Kidney (tissue), 14 donors: ENCODE measurements around the gene THADA. TPM values are rescaled to one million over a fixed set of nuclear protein-coding genes. Genes with fewer than 3 reads are reported as not detected.
A peak's percentile ranks its signal among the peaks of the same experiment; 100 is the strongest.

Experiments used
- DNase-seq, 5 donors: peaks; one replicate each; pipeline ENCODE4 v3.0.0-alpha.2; 2013 to 2020
- FAIRE-seq: peaks from 2 replicates; lab custom pipeline; 2012; peaks lifted over from hg19 to GRCh38; lab: Jason Lieb, UNC
- H3K27ac ChIP-seq, 2 donors: one replicate each; pipeline ENCODE4 v1.7.0; 2013; ENCODE audit warnings: low read depth in 2 of 2, low read length in 2 of 2, inconsistent platforms in 1 of 2
- H3K27me3 ChIP-seq: one replicate; pipeline ENCODE4 v1.7.1; 2013; ENCODE audit warnings: low read length, inconsistent platforms; ENCODE audit not compliant: control insufficient read depth, insufficient read depth
- H3K36me3 ChIP-seq, 3 donors: one replicate each; pipeline versions ENCODE4 v1.7.0 to v1.7.1; 2013; ENCODE audit warnings: low read length in 3 of 3, control low read depth in 1 of 3, inconsistent platforms in 1 of 3; ENCODE audit not compliant: insufficient read depth in 3 of 3, control insufficient read depth in 2 of 3
- H3K4me1 ChIP-seq, 3 donors: one replicate each; pipeline versions ENCODE4 v1.7.0 to v1.7.1; 2013; ENCODE audit warnings: low read length in 3 of 3, inconsistent platforms in 1 of 3, low read depth in 1 of 3; ENCODE audit not compliant: control insufficient read depth in 2 of 3, insufficient read depth in 2 of 3
- H3K4me3 ChIP-seq, 3 donors: one replicate each; pipeline versions ENCODE4 v1.7.0 to v1.8.1; 2013; ENCODE audit warnings: low read length in 3 of 3, control low read depth in 1 of 3, inconsistent platforms in 1 of 3
- H3K9ac ChIP-seq, 3 donors: one replicate each; pipeline versions ENCODE4 v1.7.0 to v1.7.1; 2013; ENCODE audit warnings: low read length in 3 of 3, control low read depth in 1 of 3, inconsistent platforms in 1 of 3
- H3K9me3 ChIP-seq, 3 donors: one replicate each; pipeline versions ENCODE4 v1.7.0 to v1.7.1; 2013; ENCODE audit warnings: low read length in 3 of 3, control low read depth in 1 of 3, inconsistent platforms in 1 of 3; ENCODE audit not compliant: control insufficient read depth in 2 of 3, insufficient read depth in 1 of 3
- CTCF ChIP-seq: IDR thresholded peaks from 3 replicates; pipeline ENCODE4 v1.5.1; 2012; ENCODE audit warnings: mild to moderate bottlenecking, moderate library complexity, borderline replicate concordance; ENCODE audit not compliant: insufficient read depth; ENCODE audit errors: extremely low read depth
- intact Hi-C: fragments of 100-400 bp; cut with DNase I; formaldehyde crosslinking; loops from one replicate; pipeline ENCODE4 v1.11.1; 2022
- polyA plus RNA-seq: library from polyadenylated mRNA; stranded (reverse); fragments of 350-450 nt; fragmentation: Illumina TruSeq; extraction: RNeasy Lipid Tissue Mini Kit (QIAGEN cat#74804); gene quantifications from one replicate; pipeline ENCODE4 v1.2.3, GENCODE V29; 2014; ENCODE audit warnings: low read depth, low replicate concordance; ENCODE audit not compliant: insufficient read depth
- total RNA-seq: library from RNA; stranded (reverse); fragmentation: NEBNext Ultra II Directional; extraction: Animal tissue kit (Norgen Biotek cat#: 25700); gene quantifications from one replicate; pipeline ENCODE4 v1.2.1, GENCODE V29; 2021
- donor health status: control.
- donor health status: control.
- donor health status: control.
- donor health status: control.
- donor health status: control.
- donor health status: DM: yes; HTN: yes; CAD: no.
- donor health status: Normal renal cell carcinoma (clear cell type).

THADA gene
- total and polyA plus RNA-seq, 2 donors from 2014 or later: 21.4 to 45.1 TPM

GRCh38 chr2:43221124-43221762 lies 374.6 kb downstream of the THADA start:
- intact Hi-C loops: loop anchor here (10.0 kb wide), 1 partner anchor 266 kb away; no protein-coding TSS in a partner anchor
- Histone ChIP-seq H3K9ac (peak overlapping the region; percentile 55 to 87 (median 85)), H3K4me1 (peaks cover 19 to 41% (median 24%) of the 10 kb centered on the region in 3 donors), H3K4me3 (peak overlapping the region; percentile 56 to 92 (median 89)), H3K36me3 (peaks cover 3 to 18% (median 5%) of the 10 kb centered on the region in 3 donors), H3K27ac (peak overlapping the region; percentile 94 to 98), H3K9me3 (no peaks in the 10 kb centered on the region), H3K27me3 (no peaks in the 10 kb centered on the region)
- peak; percentile 94 to 98 (median 96) for DNase-seq
- FAIRE-seq: no peak
- no peak for TF ChIP-seq CTCF

GRCh38 chr2:43220760-43221123 lies 375.1 kb downstream of the THADA start:
- Histone ChIP-seq H3K4me3 (peak overlapping the region; percentile 7 to 92 (median 89)), H3K36me3 (peaks cover 3 to 18% (median 5%) of the 10 kb centered on the region in 3 donors), H3K27me3 (no peaks in the 10 kb centered on the region), H3K9me3 (no peaks in the 10 kb centered on the region), H3K4me1 (peaks cover 19 to 41% (median 24%) of the 10 kb centered on the region in 3 donors), H3K9ac (peak overlapping the region; percentile 20 to 85 (median 55)), H3K27ac (peak overlapping the region; percentile 94 to 98)
- DNase-seq (no peak), FAIRE-seq (no peak)
- TF ChIP-seq CTCF: no peak
- intact Hi-C loops: loop anchor here (10.0 kb wide), 1 partner anchor 266 kb away; no protein-coding TSS in a partner anchor

GRCh38 chr2:43220229-43220751 lies 375.5 kb downstream of the THADA start:
- intact Hi-C loops: loop anchor here (10.0 kb wide), 1 partner anchor 265 kb away; no protein-coding TSS in a partner anchor
- peak overlapping the region; percentile 94 to 98 for H3K27ac ChIP-seq
- peak overlapping the region; percentile 42 to 92 (median 66) for H3K4me3 ChIP-seq
- no peaks in the 10 kb centered on the region for H3K27me3 ChIP-seq
- FAIRE-seq (no peak), DNase-seq (peak in 1 of 5 donors; percentile 60)
- peaks cover 3 to 18% (median 5%) of the 10 kb centered on the region in 3 donors for H3K36me3 ChIP-seq
- H3K4me1 ChIP-seq: peaks cover 19 to 41% (median 24%) of the 10 kb centered on the region in 3 donors
- TF ChIP-seq CTCF: no peak
- no peaks in the 10 kb centered on the region for H3K9me3 ChIP-seq
- H3K9ac ChIP-seq: peak overlapping the region; percentile 20 to 85 (median 63)
